Ectodermal cell (in vitro differentiated cells): ENCODE results near the gene SEPTIN3.

Experiments used
- H3K27ac ChIP-seq: 2 replicates; pipeline ENCODE4 v1.7.0; 2013; ENCODE audit warnings: mild to moderate bottlenecking, low read depth, low read length; ENCODE audit not compliant: insufficient read depth, poor library complexity, severe bottlenecking
- H3K27me3 ChIP-seq: 2 replicates; pipeline ENCODE4 v1.7.0; 2013; ENCODE audit warnings: mild to moderate bottlenecking, low read length; ENCODE audit not compliant: insufficient read depth, control insufficient read depth, poor library complexity, severe bottlenecking
- H3K36me3 ChIP-seq: one replicate; pipeline ENCODE4 v1.7.0; 2013; ENCODE audit warnings: low read length; ENCODE audit not compliant: control insufficient read depth, insufficient read depth
- H3K4me1 ChIP-seq: one replicate; pipeline ENCODE4 v1.7.0; 2013; ENCODE audit warnings: low read length; ENCODE audit not compliant: control insufficient read depth, insufficient read depth
- H3K4me3 ChIP-seq: 2 replicates; pipeline ENCODE4 v1.7.0; 2013; ENCODE audit warnings: low read depth, low read length, control low read depth; ENCODE audit not compliant: insufficient read depth
- H3K9me3 ChIP-seq: 2 replicates; pipeline ENCODE4 v1.7.0; 2013; ENCODE audit warnings: mild to moderate bottlenecking, low read length, moderate library complexity; ENCODE audit not compliant: control insufficient read depth
- WGBS, 2 experiments: methylation state at CpG; one replicate each; pipeline ENCODE4 v1.1.7; 2013; ENCODE audit warnings: missing lambda C conversion rate in 2 of 2; 5-methylcytosine and 5-hydroxymethylcytosine counted together

The SEPTIN3 gene

GRCh38 chr22:41929418-41929810 lies 39.8 kb upstream of the SEPTIN3 start:
- Histone ChIP-seq H3K4me3 (no peak overlapping the region), H3K9me3 (no peaks in the 10 kb centered on the region), H3K4me1 (peaks cover 21% of the 10 kb centered on the region), H3K36me3 (no peaks in the 10 kb centered on the region), H3K27me3 (peaks cover 30% of the 10 kb centered on the region), H3K27ac (no peak overlapping the region)
- WGBS, 2 experiments: 80% methylated on average over 8 of the region's 8 CpGs

- Histone ChIP-seq H3K27ac (no peak overlapping the region), H3K9me3 (no peaks in the 10 kb centered on the region), H3K4me1 (peaks cover 13% of the 10 kb centered on the region), H3K4me3 (no peak overlapping the region), H3K36me3 (no peaks in the 10 kb centered on the region), H3K27me3 (peaks cover 6% of the 10 kb centered on the region)
- 88 to 91% methylated on average over 10 of the region's 10 CpGs for whole genome bisulfite sequencing, 2 experiments
Measured at GRCh38 chr22:41931701-41932269, 37.5 kb upstream of the SEPTIN3 start.

DNA sequence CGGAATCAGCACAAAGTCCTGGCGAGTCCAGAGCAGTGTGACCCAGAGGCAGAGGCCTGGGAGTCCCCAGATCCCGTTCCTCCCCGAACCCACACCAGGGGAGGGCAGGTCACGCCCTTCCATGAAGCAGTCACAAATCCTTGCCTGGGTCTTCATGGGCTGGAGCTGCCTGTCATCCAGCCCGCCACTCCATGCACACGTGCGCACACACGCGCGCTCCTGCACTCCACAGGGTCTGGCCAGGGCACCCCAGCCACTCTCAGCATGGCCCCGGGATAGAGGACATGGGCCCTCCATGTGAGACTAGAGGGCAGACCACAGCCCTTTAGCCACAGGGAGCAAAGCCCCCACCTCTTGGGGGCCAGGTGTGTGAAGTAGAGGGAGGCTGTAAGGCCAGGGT lies 36.9 kb upstream of the SEPTIN3 start:
- H3K9me3 ChIP-seq: no peaks in the 10 kb centered on the region
- peaks cover 13% of the 10 kb centered on the region for H3K4me1 ChIP-seq
- H3K36me3 ChIP-seq: no peaks in the 10 kb centered on the region
- no peak overlapping the region for H3K27ac ChIP-seq
- WGBS, 2 experiments: 95 to 96% methylated on average over 12 of the region's 12 CpGs
- no peak overlapping the region for H3K4me3 ChIP-seq
- H3K27me3 ChIP-seq: peaks cover under 1% of the 10 kb centered on the region

DNA sequence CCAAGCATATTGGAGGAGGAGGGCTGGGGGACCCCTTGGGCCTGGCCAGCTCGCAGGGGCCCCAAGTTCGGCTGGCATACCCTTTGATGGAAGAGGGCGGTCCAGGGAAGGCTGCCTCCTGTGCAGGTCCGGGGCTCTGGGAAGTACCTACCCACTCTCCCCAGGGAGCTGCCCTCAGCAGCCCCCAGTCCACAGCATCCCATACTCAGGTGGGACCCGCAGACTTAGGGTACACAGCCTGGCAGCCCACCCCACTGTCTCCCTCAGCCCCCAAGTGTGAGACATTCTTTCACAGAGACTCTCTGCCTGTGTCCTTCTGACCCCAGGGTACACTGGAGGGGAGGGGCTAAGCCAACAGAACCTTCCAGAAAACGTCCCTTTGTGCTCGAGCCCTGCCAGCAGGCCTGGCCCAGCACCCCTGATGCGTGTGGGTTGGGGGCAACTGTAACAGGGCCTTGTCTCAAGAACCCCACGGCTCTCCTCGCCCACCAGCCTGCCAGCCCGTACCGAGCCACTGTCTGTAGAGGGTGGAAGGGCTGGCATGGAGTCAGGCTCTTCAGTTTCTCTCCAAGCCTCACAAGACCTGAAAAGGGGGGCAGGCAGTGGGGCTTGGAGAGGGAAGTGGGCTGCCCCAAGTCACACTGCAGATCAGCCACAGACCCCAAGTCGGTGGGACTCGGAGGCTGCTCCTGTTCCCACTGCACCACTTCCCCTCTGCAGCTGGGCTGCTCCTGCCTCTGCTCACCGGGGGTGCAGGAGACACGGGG lies 35.6 kb upstream of the SEPTIN3 start:
- H3K9me3 ChIP-seq: no peaks in the 10 kb centered on the region
- peaks cover 6% of the 10 kb centered on the region for H3K4me1 ChIP-seq
- 88 to 90% methylated on average over 16 of the region's 16 CpGs for WGBS, 2 experiments
- no peak overlapping the region for H3K27ac ChIP-seq
- no peak overlapping the region for H3K4me3 ChIP-seq
- H3K27me3 ChIP-seq: no peaks in the 10 kb centered on the region
- H3K36me3 ChIP-seq: peaks cover 4% of the 10 kb centered on the region

GRCh38 chr22:41934284-41935014 lies 34.8 kb upstream of the SEPTIN3 start:
- Histone ChIP-seq H3K4me1 (peaks cover 6% of the 10 kb centered on the region), H3K36me3 (peaks cover 12% of the 10 kb centered on the region), H3K27me3 (no peaks in the 10 kb centered on the region), H3K4me3 (no peak overlapping the region), H3K9me3 (no peaks in the 10 kb centered on the region), H3K27ac (no peak overlapping the region)
- 95 to 96% methylated on average over 17 of the region's 17 CpGs for WGBS, 2 experiments

GRCh38 chr22:41935015-41935351 lies 34.3 kb upstream of the SEPTIN3 start:
- 96% methylated on average over 4 of the region's 4 CpGs for WGBS, 2 experiments
- no peak overlapping the region for H3K4me3 ChIP-seq
- H3K9me3 ChIP-seq: no peaks in the 10 kb centered on the region
- no peak overlapping the region for H3K27ac ChIP-seq
- H3K36me3 ChIP-seq: peaks cover 14% of the 10 kb centered on the region
- H3K27me3 ChIP-seq: no peaks in the 10 kb centered on the region
- H3K4me1 ChIP-seq: peaks cover 6% of the 10 kb centered on the region

DNA sequence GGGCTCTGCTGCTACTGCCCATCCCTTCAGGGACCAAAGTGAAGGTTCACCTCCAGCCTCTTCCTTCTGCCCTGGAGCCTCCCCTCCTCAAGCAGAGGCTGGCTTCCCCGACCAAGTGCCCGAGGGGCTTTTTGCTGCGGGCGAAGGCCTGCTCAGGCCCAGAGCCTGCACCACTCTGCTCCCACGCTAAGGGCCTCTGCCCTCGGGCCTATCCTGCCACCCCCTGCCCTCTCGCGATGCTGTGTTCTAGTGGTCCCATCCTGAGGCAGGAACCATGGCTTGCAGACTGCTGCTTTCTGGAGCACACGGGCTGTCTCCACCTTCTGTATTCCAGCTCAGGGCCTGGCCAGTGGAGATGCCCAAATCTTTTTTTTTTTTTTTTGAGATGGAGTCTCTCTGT lies 33.7 kb upstream of the SEPTIN3 start:
- Histone ChIP-seq H3K9me3 (no peaks in the 10 kb centered on the region), H3K36me3 (peaks cover 14% of the 10 kb centered on the region), H3K4me3 (no peak overlapping the region), H3K27ac (no peak overlapping the region), H3K27me3 (no peaks in the 10 kb centered on the region), H3K4me1 (peaks cover 6% of the 10 kb centered on the region)
- WGBS, 2 experiments: 93 to 96% methylated on average over 9 of the region's 9 CpGs

DNA sequence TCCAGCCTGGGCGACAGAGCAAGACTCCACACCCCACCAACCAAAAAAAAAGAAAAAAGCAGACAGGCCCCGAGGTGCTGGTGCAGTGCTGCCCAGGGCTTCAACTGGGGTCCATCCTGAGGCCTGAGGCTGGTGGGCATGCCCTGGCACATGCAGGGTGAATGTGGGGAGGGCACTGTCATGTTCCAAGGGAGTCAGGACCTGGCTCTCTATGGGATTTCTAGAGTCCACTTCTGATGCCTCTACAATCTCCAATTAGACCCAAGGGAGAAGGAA lies 32.4 kb upstream of the SEPTIN3 start:
- Histone ChIP-seq H3K4me3 (no peak overlapping the region), H3K4me1 (peaks cover 6% of the 10 kb centered on the region), H3K27me3 (no peaks in the 10 kb centered on the region), H3K36me3 (peaks cover 14% of the 10 kb centered on the region), H3K9me3 (no peaks in the 10 kb centered on the region), H3K27ac (no peak overlapping the region)
- 90 to 97% methylated on average over 2 of the region's 2 CpGs for WGBS, 2 experiments

GRCh38 chr22:41939981-41940831 lies 29.0 kb upstream of the SEPTIN3 start:
- 85 to 89% methylated on average over 13 of the region's 13 CpGs for WGBS, 2 experiments
- Histone ChIP-seq H3K4me3 (no peak overlapping the region), H3K4me1 (peaks cover 2% of the 10 kb centered on the region), H3K27me3 (no peaks in the 10 kb centered on the region), H3K27ac (no peak overlapping the region), H3K9me3 (no peaks in the 10 kb centered on the region), H3K36me3 (peaks cover 33% of the 10 kb centered on the region)
